NCI-H1105 treated with DMSO at 0.1 percent for 48 hours (cell line): ENCODE data around the gene SOBP.

Source experiments
- DNase-seq: peaks from one replicate; lab custom pipeline; 2025; lab: John Stamatoyannopoulos, UW

Gene SOBP

DNA sequence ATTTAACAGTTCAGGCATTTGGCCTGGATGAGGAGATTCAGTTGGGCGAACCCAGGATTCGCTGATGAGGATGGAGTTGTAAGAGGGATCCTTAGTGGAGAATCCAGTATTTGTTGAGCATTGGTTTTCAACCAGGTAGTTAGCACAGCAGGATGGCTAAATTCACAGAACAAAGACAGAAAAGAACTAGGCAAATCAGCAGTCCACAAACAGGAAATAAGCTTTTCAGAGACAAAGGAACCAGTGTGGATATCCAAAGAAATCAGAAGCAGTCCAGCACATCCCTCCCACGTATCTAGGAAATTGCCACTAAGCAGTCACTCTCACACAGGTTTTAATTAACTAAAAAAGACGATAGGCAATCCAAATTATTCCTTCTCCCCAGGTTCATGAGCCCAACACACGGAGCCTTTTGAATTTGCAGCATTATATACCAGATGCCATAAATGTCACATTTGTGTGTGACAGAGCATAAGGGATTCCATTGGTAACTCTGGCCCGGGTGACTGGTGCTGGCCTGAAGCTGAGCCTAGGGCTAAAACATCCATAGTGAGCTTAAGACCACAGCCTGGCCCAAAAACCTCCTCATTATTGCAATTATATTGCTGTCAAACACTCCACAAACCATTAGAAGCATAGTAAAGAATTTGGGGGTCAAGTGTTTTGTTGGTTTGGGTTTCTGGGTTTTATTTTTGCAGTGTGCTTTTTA lies 131.5 kb downstream of the SOBP start:
- DNase-seq: no peak

- DNase-seq: no peak
Observed at GRCh38 chr6:107622269-107622668, 132.4 kb downstream of the SOBP start.

- DNase-seq: no peak
Observed at GRCh38 chr6:107624050-107624449, 134.1 kb downstream of the SOBP start.

DNA sequence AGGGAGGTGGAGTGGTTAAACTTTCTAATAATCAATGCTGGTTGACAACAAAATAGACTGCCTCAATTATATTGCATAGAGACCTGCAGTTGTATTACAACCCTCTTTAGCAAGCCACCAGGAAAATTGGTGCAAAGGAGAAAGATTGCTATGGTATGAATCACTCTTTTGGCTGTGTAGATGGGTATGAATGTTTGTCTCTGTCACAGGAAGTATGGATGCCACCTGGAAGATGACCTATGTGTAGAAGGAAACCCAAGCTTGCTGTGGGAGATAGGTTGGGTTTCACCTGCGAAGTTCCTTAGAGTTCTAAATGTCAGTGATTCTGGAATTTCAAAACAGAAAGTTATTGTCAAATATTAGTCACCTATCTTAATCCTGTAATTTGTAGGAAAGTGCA lies 134.6 kb downstream of the SOBP start:
- DNase-seq: no peak

GRCh38 chr6:107625264-107625663 lies 135.3 kb downstream of the SOBP start:
- peak; percentile 44 for DNase-seq

DNA sequence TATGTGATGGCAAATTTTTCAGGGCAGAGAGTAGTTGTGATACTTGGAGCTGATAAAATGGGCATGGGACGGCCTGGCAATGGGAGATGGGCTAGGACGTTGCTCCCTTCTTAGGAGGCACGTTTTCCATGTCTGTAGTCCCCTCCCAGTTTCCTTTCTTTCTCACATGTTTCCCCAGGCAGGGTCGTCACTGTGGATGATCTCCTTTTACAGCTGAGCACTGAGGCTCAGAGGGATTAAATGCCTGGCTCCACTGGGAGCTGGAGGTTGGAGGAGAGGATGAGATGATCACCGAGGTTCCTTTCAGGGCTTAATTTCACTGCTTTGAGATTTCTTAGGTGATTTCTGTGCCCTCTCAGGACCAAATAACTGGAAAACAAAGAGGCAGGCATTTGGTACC lies 136.7 kb downstream of the SOBP start:
- DNase-seq: no peak

DNA sequence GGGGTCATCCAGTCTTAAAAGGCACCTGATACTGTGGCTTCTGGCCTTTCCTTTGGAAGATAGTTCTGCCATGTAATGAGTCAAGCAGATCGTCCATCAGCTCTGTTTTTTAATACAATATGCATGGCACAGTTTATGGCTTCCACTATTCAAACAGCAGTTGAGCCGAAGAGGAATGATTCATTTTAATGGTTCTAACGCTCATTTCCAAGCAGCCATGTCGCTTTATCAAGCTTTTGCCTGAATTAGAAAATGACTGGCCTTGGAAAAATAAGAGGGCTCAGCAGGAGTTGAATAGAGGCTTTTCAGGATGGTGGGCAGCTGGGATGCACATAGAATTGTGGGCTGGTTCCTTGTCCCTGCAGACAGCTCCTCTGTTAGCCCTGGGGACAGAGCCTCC lies 138.1 kb downstream of the SOBP start:
- DNase-seq: no peak

DNA sequence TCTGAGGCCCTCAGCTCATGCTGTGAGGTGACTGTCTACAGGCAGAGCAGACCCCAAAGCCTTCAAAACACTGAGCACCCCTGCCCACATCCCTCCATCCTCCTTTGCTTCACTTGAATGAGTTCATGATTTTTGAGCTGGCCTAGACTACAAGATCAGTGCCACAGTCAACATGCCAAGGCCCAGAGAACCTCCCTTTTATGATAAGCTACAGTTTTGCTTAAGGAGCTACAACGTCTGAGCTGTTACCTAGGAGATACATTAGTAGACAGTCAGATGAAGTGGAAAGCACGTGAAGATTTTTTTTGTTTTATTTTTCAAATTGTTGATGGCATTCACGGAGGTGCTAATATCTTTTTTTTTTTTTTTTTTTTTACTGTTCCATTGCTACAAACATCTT lies 139.0 kb downstream of the SOBP start:
- DNase-seq: no peak

DNA sequence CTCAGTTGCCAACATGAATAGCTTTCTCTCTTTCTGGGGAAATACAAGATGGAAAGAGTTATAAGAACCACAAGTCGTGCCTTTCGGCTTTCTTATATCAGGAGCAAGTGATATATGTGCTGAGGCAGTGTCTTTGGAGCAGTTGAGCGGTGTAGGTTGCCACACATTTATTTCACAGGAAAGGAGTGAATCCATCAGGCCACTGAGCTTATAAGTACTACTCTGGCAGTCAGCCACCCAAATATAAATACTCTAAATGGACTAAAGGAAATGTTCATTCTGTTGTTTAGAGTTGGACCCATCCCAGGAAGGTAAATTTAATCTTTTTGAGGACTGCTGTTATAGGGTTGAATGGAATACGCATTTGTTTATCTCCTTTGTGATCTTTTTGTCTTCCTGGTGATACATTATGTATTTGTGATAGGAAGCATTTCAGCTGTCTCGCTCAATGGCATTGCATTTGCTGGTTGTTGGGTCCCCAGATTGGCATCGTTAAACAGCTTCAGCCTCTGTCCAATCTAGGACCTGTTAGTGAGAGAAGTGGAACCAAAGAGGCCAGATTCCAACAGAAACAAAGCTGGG lies 139.7 kb downstream of the SOBP start:
- peak; percentile 96 for DNase-seq

GRCh38 chr6:107630348-107630977 lies 140.5 kb downstream of the SOBP start:
- no peak for DNase-seq

GRCh38 chr6:107632381-107633136 lies 142.6 kb downstream of the SOBP start:
- no peak for DNase-seq

DNA sequence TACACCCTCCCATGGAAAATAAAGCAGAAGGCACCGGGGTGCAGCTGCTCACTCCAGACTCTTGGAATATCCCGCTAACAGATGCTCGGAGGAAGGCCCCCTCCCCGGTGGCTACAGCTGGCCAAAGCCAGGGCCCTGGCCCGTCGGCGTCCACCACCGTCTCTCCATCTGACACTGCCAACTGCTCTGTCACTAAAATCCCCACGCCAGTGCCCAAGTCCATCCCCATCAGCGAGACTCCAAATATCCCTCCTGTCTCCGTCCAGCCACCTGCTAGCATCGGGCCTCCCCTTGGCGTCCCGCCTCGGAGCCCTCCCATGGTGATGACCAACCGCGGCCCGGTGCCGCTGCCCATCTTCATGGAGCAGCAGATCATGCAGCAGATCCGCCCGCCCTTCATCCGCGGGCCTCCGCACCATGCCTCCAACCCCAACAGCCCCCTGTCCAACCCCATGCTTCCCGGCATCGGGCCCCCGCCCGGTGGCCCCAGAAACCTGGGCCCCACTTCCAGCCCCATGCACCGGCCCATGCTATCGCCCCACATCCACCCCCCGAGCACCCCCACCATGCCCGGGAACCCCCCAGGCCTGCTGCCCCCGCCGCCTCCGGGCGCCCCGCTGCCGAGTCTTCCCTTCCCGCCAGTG lies 143.9 kb downstream of the SOBP start:
- DNase-seq: no peak

GRCh38 chr6:107634324-107635056 lies 144.6 kb downstream of the SOBP start:
- DNase-seq: no peak

GRCh38 chr6:107635057-107635515 lies 145.2 kb downstream of the SOBP start:
- DNase-seq: no peak

DNA sequence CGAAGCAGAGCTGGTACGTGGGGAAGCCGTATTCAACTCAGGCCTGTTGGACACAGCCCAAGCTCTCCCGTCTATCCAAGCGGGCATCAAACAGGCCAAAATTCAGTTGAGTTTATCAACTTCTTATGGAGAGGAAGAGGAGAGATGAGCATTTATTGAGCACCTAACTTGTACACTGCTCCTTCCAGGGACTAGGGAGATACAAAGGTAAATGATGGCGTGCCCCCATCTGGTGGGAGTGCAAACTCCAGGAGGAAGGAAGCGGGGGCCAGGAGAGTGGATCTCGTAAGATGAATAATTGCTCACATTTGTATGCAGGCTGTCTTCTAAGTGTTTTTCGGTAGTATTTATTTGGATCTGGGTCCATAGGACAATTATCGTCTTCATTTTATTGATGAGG lies 146.6 kb downstream of the SOBP start:
- no peak for DNase-seq

GRCh38 chr6:107637316-107638315 lies 147.7 kb downstream of the SOBP start:
- no peak for DNase-seq

- DNase-seq: no peak
Observed at GRCh38 chr6:107638493-107638892, 148.6 kb downstream of the SOBP start.

- no peak for DNase-seq
Observed at GRCh38 chr6:107639511-107639910, 149.6 kb downstream of the SOBP start.

DNA sequence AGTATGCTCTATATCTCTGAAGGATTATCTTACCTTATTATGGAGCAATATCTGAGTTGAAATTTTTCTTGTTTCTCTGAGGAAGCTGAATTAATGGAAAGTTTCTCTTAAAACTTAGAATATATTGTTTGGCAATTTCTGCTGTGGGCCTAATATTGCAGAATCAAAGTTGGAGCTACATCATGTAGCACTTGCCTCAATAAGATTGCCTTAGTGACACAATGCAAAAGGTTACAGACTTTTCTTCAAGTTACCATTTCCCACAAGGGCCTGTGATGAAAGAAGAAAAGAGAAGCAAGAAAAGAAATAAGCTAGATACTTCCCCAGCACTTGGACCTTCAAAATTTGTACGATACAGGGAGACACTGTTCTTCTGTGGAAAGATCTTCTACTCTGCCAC lies 151.2 kb downstream of the SOBP start:
- DNase-seq: no peak

DNA sequence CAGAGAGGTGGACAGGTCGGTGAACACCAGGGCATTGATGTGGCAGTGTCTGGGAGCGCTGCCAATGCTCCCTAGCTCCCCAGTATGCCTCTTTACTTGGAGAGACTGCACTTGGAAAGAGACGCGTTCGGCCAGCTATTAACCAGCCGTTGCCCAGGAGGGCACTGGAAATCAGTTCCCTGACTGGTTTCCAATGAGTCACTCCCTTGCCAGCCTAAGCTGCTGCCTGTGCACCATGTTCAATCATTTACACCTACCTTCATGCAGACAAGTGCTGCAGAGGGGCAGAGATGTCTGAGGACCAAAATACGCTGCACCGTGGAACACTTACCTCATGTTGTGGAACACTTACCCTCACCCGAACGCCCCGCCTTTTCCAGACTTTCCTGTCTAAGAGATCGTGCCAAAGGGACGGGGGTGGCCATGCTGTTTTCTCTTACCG lies 151.6 kb downstream of the SOBP start:
- DNase-seq: no peak
